ENCODE data around the gene ADSS1. TPM values are rescaled to one million over a fixed set of nuclear protein-coding genes. Genes with fewer than 3 reads are reported as not detected.

Gene ADSS1
- total and polyA plus RNA-seq, 4 donors: 1.8 to 18.8 (median 12.2) TPM

DNA sequence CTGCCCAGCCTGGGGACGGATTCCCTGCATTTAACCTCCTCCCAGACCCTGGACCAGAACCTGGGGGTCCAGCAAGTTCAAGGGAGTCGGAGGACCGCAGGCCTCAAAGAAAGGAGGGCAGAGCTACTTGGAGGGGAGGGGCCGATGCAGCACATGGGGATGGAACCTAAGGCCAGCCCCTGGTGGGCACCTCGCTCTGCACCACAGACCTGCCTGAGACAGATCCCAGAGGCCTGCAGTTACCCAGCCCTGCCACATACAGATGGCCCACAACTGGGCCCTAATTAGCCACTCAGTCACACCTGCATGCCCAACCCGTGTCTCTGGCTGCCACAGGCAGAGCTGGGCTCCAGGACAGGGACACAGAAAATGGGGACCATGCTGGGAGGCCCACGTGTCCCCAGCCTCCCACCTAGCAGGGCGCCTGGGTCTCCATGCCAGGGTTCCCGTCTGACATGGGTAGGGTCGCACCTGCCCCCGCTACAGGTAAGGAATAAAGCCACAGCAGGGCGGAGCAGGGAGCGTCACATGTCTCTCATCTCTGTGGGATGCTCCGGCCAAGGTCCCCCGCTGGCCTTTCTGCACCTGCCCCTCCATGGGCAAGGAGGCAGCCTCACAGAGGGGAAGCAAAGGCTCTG, 54.8 kb downstream of the ADSS1 start:
- Histone ChIP-seq H3K4me3 (ENCODE audit: low read depth in 1 of 3, low read length in 3 of 3) (no peak overlapping the region), H3K9me3 (ENCODE audit: control insufficient read depth in 4 of 4, low read length in 3 of 4) (no peaks in the 10 kb centered on the region), H3K27ac (ENCODE audit: low read depth in 1 of 2, low read length in 2 of 2) (no peak overlapping the region), H3K9ac (ENCODE audit: low read depth in 1 of 2, low read length in 2 of 2) (no peak overlapping the region), H3K4me1 (ENCODE audit: control insufficient read depth in 4 of 4, insufficient read depth in 4 of 4, low read length in 3 of 4) (no peaks in the 10 kb centered on the region), H3K36me3 (ENCODE audit: control insufficient read depth in 4 of 4, insufficient read depth in 3 of 4, low read depth in 1 of 4, low read length in 3 of 4) (peaks cover 4 to 53% (median 17%) of the 10 kb centered on the region in 4 donors), H3K27me3 (ENCODE audit: control insufficient read depth in 4 of 4, insufficient read depth in 4 of 4, low read length in 3 of 4) (no peaks in the 10 kb centered on the region)
- TF ChIP-seq, protein P1, sequence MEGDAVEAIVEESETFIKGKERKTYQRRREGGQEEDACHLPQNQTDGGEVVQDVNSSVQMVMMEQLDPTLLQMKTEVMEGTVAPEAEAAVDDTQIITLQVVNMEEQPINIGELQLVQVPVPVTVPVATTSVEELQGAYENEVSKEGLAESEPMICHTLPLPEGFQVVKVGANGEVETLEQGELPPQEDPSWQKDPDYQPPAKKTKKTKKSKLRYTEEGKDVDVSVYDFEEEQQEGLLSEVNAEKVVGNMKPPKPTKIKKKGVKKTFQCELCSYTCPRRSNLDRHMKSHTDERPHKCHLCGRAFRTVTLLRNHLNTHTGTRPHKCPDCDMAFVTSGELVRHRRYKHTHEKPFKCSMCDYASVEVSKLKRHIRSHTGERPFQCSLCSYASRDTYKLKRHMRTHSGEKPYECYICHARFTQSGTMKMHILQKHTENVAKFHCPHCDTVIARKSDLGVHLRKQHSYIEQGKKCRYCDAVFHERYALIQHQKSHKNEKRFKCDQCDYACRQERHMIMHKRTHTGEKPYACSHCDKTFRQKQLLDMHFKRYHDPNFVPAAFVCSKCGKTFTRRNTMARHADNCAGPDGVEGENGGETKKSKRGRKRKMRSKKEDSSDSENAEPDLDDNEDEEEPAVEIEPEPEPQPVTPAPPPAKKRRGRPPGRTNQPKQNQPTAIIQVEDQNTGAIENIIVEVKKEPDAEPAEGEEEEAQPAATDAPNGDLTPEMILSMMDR (IDR thresholded peaks at IDR 0.05; ENCODE audit: low read depth, low read length, missing input control): no peak
- no peak for TF ChIP-seq RAD21 (IDR thresholded peaks at IDR 0.05)
- TF ChIP-seq, protein P2, sequence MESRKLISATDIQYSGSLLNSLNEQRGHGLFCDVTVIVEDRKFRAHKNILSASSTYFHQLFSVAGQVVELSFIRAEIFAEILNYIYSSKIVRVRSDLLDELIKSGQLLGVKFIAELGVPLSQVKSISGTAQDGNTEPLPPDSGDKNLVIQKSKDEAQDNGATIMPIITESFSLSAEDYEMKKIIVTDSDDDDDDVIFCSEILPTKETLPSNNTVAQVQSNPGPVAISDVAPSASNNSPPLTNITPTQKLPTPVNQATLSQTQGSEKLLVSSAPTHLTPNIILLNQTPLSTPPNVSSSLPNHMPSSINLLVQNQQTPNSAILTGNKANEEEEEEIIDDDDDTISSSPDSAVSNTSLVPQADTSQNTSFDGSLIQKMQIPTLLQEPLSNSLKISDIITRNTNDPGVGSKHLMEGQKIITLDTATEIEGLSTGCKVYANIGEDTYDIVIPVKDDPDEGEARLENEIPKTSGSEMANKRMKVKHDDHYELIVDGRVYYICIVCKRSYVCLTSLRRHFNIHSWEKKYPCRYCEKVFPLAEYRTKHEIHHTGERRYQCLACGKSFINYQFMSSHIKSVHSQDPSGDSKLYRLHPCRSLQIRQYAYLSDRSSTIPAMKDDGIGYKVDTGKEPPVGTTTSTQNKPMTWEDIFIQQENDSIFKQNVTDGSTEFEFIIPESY (IDR thresholded peaks at IDR 0.05): no peak
- TF ChIP-seq GABPA (IDR thresholded peaks at IDR 0.05 in 1 of 2, conservative IDR thresholded peaks at IDR 0.05 in 1 of 2): no peak
- no peak for TF ChIP-seq HNF4A (conservative IDR thresholded peaks at IDR 0.05)
- TF ChIP-seq JUND (IDR thresholded peaks at IDR 0.05): no peak
- no peak for TF ChIP-seq REST (IDR thresholded peaks at IDR 0.05)
- no peak for TF ChIP-seq EGR1 (IDR thresholded peaks at IDR 0.05; ENCODE audit: low read depth in 2 of 2)
- TF ChIP-seq, protein P3, sequence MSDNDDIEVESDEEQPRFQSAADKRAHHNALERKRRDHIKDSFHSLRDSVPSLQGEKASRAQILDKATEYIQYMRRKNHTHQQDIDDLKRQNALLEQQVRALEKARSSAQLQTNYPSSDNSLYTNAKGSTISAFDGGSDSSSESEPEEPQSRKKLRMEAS (IDR thresholded peaks at IDR 0.05): no peak
- WGBS: 95% methylated on average over 15 of the region's 15 CpGs
- DNase-seq (ENCODE audit: low spot score): no peak

GRCh38 chr14:104779776-104780512, 55.9 kb downstream of the ADSS1 start:
- H3K27ac ChIP-seq (ENCODE audit: low read depth in 1 of 2, low read length in 2 of 2): no peak overlapping the region
- no peak overlapping the region for H3K4me3 ChIP-seq (ENCODE audit: low read depth in 1 of 3, low read length in 3 of 3)
- no peak overlapping the region for H3K9ac ChIP-seq (ENCODE audit: low read depth in 1 of 2, low read length in 2 of 2)
- H3K4me1 ChIP-seq (ENCODE audit: control insufficient read depth in 4 of 4, insufficient read depth in 4 of 4, low read length in 3 of 4): no peaks in the 10 kb centered on the region
- H3K9me3 ChIP-seq (ENCODE audit: control insufficient read depth in 4 of 4, low read length in 3 of 4): no peaks in the 10 kb centered on the region
- H3K36me3 ChIP-seq (ENCODE audit: control insufficient read depth in 4 of 4, insufficient read depth in 3 of 4, low read depth in 1 of 4, low read length in 3 of 4): peaks cover 3 to 47% (median 14%) of the 10 kb centered on the region in 4 donors
- TF ChIP-seq RAD21 (IDR thresholded peaks at IDR 0.05): no peak
- TF ChIP-seq RXRA (IDR thresholded peaks at IDR 0.05): no peak
- TF ChIP-seq HNF4G (IDR thresholded peaks at IDR 0.05): no peak
- TF ChIP-seq NR2F2 (IDR thresholded peaks at IDR 0.05): no peak
- TF ChIP-seq HNF4A (conservative IDR thresholded peaks at IDR 0.05): no peak
- TF ChIP-seq, protein P2 (IDR thresholded peaks at IDR 0.05): no peak
- TF ChIP-seq TAF1 (conservative IDR thresholded peaks at IDR 0.05): no peak
- TF ChIP-seq FOXA1 (IDR thresholded peaks at IDR 0.05): no peak
- TF ChIP-seq, protein P1 (IDR thresholded peaks at IDR 0.05; ENCODE audit: low read depth, low read length, missing input control): no peak
- no peak for TF ChIP-seq SP1 (IDR thresholded peaks at IDR 0.05)
- WGBS: 94% methylated on average over 32 of the region's 32 CpGs
- no peaks in the 10 kb centered on the region for H3K27me3 ChIP-seq (ENCODE audit: control insufficient read depth in 4 of 4, insufficient read depth in 4 of 4, low read length in 3 of 4)
- no peak for DNase-seq (ENCODE audit: low spot score)
